DND-41 (cell line): ENCODE measurements around the gene AGPAT1.

Experiments used
- ATAC-seq: fragments of 200-7000 bp; cut with Tn5 transposase; 3 replicates; pipeline ENCODE4 v1.9.1; 2021; ENCODE audit warnings: low read depth; ENCODE audit not compliant: insufficient read depth
- DNase-seq: peaks from one replicate; pipeline ENCODE4 v3.0.0-alpha.2; 2020
- H2AFZ ChIP-seq: 2 replicates; pipeline ENCODE4 v1.6.0; 2012; ENCODE audit warnings: low read depth, low read length
- H3K27ac ChIP-seq: 2 replicates; pipeline ENCODE4 v1.5.1; 2012; ENCODE audit warnings: low read length, inconsistent platforms
- H3K27me3 ChIP-seq: fragments of 200-600 bp; sonication (generic); 2 replicates; pipeline ENCODE4 v1.6.0; 2012; ENCODE audit warnings: low read length, mild to moderate bottlenecking, inconsistent platforms; ENCODE audit not compliant: insufficient read depth, poor library complexity
- H3K36me3 ChIP-seq: 2 replicates; pipeline ENCODE4 v1.5.1; 2012; ENCODE audit warnings: low read length, inconsistent platforms; ENCODE audit not compliant: insufficient read depth
- H3K4me1 ChIP-seq: 2 replicates; pipeline ENCODE4 v1.5.1; 2012; ENCODE audit warnings: mild to moderate bottlenecking, low read length; ENCODE audit not compliant: insufficient read depth
- H3K4me2 ChIP-seq: 2 replicates; pipeline ENCODE4 v1.6.0; 2012; ENCODE audit warnings: mild to moderate bottlenecking, moderate library complexity, low read length, inconsistent platforms; ENCODE audit not compliant: insufficient read depth
- H3K4me3 ChIP-seq, 2 experiments: fragments of 200-600 bp in 1 of 2; shearing (Covaris generic) in 1 of 2; 2 replicates each; pipeline ENCODE4 v1.5.1; 2012 to 2016; ENCODE audit warnings: inconsistent platforms in 2 of 2, low read length in 2 of 2, mild to moderate bottlenecking in 2 of 2, low read depth in 1 of 2, moderate library complexity in 1 of 2
- H3K79me2 ChIP-seq: 2 replicates; pipeline ENCODE4 v1.6.0; 2012; ENCODE audit warnings: low read length, inconsistent platforms; ENCODE audit not compliant: insufficient read depth
- H3K9ac ChIP-seq: 2 replicates; pipeline ENCODE4 v1.6.0; 2012; ENCODE audit warnings: low read depth, mild to moderate bottlenecking, inconsistent platforms, low read length, moderate library complexity
- H3K9me3 ChIP-seq: 2 replicates; pipeline ENCODE4 v1.5.1; 2012; ENCODE audit warnings: low read length, moderate library complexity, mild to moderate bottlenecking, inconsistent platforms; ENCODE audit not compliant: insufficient read depth, severe bottlenecking
- H4K20me1 ChIP-seq: 2 replicates; pipeline ENCODE4 v1.6.0; 2012; ENCODE audit warnings: low read length; ENCODE audit not compliant: insufficient read depth
- CTCF ChIP-seq: IDR thresholded peaks from 2 replicates; pipeline ENCODE4 v1.5.1; 2012; ENCODE audit warnings: borderline replicate concordance, low read length, moderate library complexity, mild to moderate bottlenecking; ENCODE audit not compliant: poor library complexity, severe bottlenecking; ENCODE audit errors: extremely low read depth
- EZH2 ChIP-seq: IDR thresholded peaks from 3 replicates; pipeline ENCODE4 v1.6.1; 2012; ENCODE audit warnings: borderline replicate concordance, low read depth, mild to moderate bottlenecking, moderate library complexity, low read length, inconsistent platforms; ENCODE audit not compliant: severe bottlenecking

Gene AGPAT1

DNA sequence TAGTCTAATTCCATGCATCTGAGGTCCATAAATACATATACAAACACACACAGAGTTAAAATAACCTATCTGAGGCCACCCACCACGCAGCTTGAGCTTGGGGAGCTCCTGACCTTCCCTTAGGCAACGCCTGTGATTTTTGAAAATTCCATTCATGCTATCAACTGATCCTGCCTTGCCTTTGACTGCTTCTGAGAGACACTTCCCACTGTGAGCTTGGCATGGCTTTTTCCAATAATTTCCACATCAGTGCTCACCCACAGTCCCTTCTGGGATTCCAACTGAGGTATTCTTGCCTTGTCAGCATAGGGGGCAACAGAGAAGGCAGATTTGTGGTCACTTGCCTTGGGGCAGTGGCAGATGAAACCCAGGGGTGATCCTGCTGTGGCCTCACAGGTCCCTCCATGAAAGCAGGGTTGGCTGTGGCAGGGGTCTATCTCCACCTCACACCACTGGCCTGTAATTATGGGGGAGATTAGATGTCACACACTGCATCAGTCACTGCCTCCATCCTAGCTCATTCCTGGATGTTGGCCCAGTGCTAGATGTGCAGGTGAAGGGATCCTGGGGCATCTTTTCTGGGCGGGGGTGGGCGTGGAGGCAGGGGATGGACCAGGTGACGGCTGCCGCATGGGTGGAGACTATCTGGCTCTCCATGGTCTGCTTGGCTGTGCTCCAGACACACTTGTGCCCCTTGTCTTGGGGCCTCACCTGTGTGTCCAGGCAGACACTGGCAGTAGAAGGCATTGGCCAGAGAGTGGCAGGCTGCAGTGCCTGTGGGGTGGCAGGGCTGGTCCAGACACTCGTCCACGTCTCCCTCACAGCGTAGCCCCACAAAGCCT is 27.8 kb upstream of the AGPAT1 start:
- DNase-seq, result no peak
- no peak overlapping the region for H3K9ac ChIP-seq
- no peak for TF ChIP-seq EZH2
- no peak for TF ChIP-seq CTCF

DNA sequence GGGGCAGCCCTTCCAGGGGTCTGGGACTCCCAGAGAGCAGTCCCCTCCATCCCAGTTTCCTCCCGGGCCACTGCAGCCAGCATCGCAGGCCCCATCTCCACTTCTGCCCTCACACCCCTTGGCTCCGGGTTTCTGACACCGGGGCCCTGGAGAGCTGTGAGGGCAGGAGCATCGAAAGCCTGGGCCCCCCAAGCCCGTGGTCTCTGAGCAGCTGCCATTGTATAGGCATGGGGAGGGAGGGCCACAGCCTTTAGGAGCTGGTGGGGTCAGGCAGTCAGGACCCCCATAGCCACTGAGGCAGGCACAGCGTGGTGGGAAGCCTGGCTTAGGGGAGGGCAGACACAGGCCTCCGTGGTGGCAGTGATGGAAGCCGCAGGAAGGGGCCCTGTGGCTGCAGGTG is 26.3 kb upstream of the AGPAT1 start:
- no peaks in the 10 kb centered on the region for H3K27me3 ChIP-seq
- no peak overlapping the region for H3K9ac ChIP-seq
- no peak overlapping the region for H3K27ac ChIP-seq
- DNase-seq (no peak), ATAC-seq (no peak)
- no peak overlapping the region for H3K4me2 ChIP-seq
- no peak overlapping the region for H2AFZ ChIP-seq
- no peaks in the 10 kb centered on the region for H3K9me3 ChIP-seq
- no peaks in the 10 kb centered on the region for H3K36me3 ChIP-seq
- no peaks in the 10 kb centered on the region for H3K4me1 ChIP-seq
- H3K79me2 ChIP-seq, result no peaks in the 10 kb centered on the region
- TF ChIP-seq EZH2 (no peak), CTCF (no peak)
- H3K4me3 ChIP-seq, result no peak overlapping the region
- no peaks in the 10 kb centered on the region for H4K20me1 ChIP-seq

More for the DNA sequence above, 27.8 kb upstream of the AGPAT1 start:
- Histone ChIP-seq H2AFZ (no peak overlapping the region), H3K4me2 (no peak overlapping the region), H3K27ac (no peak overlapping the region), H3K4me1 (no peaks in the 10 kb centered on the region), H3K79me2 (no peaks in the 10 kb centered on the region), H3K27me3 (no peaks in the 10 kb centered on the region), H3K36me3 (no peaks in the 10 kb centered on the region), H4K20me1 (no peaks in the 10 kb centered on the region), H3K9me3 (no peaks in the 10 kb centered on the region), H3K4me3 (no peak overlapping the region)
- ATAC-seq, result no peak

- Histone ChIP-seq H3K36me3 (no peaks in the 10 kb centered on the region), H3K4me2 (no peak overlapping the region), H3K27ac (no peak overlapping the region), H2AFZ (no peak overlapping the region), H3K4me1 (peaks cover 11% of the 10 kb centered on the region), H3K4me3 (no peak overlapping the region), H3K79me2 (no peaks in the 10 kb centered on the region), H3K9ac (no peak overlapping the region), H3K9me3 (no peaks in the 10 kb centered on the region), H3K27me3 (no peaks in the 10 kb centered on the region), H4K20me1 (no peaks in the 10 kb centered on the region)
- ATAC-seq (no peak), DNase-seq (no peak)
- TF ChIP-seq EZH2, result no peak
- TF ChIP-seq CTCF, result no peak
Measured at GRCh38 chr6:32200711-32201475, 25.0 kb upstream of the AGPAT1 start.
